ENCODE results near the gene ZNF625.
"Not testable (repeated sequence)": the region's sequence is repeated elsewhere in the genome, so short reads cannot be mapped to it uniquely, and the experiment has no call there.

The ZNF625 gene

DNA sequence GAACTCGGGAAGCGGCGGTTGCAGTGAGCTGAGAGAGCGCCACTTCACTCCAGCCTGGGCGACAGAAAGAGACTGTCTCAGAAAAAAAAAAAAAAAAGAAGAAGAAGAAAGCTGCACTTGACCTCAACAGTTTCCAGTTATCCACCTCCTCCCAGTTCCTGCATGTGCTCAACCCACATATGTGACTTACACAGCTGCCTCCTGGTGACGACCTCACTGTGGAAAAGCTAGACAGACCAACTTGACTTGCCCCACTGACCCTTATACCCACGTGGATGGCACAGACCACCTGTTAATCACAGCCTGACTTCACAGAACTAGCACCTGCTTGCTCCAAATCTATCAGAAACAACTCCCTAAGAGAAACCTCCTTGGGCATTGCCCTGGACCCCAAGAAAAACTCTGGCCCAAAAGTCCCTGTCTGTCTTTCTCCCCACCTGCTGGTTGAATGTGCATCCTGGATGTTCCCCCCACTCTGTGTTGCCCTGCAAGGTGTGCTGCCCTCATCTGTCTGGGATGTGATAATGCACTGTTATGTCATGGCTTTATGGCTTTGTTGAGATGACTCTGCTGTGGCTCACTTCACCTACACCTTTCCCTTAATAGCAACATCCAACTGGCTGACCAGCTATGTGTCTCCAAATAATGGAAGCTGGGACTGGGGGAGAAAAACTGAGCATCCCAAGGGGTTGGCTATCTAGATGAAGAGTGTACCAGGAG lies 19.2 kb downstream of the ZNF625 start:
- DNase-seq, result no peak

DNA sequence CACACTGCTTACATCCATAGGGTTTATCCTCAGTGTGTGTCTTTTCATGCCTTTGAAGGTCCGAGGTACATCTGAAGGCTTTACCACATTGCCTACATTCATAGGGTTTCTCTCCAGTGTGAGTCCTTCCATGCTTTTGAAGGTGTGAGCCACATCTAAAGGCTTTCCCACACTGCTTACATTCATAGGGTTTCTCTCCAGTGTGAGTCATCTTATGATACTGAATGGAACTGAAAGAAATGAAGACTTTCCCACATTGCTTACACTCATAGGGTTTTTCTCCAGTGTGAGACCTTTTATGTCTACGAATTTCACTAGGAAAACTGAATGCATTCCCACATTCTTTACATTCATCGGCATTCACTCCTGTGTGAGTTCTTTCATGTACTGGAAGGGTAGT lies 23.5 kb downstream of the ZNF625 start:
- DNase-seq, result no peak

DNA sequence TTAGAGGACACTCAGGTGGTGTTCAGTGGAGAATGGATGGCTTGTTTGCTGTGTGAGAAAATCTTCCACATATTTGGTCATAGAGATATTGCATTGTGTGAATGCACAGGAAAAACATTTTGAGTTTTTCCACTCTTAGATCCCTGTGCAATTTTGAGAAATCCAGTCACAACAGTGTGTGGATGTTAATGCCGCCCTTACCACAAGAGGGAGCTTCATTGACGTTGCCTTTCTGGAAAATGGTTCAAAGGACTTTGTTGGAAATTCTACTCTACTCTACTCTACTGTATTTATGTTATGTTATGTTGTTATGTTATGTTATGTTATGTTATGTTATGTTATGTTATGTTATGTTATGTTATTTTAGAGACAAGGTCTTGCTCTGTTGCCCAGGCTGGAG lies 29.8 kb downstream of the ZNF625 start:
- no peak for DNase-seq

DNA sequence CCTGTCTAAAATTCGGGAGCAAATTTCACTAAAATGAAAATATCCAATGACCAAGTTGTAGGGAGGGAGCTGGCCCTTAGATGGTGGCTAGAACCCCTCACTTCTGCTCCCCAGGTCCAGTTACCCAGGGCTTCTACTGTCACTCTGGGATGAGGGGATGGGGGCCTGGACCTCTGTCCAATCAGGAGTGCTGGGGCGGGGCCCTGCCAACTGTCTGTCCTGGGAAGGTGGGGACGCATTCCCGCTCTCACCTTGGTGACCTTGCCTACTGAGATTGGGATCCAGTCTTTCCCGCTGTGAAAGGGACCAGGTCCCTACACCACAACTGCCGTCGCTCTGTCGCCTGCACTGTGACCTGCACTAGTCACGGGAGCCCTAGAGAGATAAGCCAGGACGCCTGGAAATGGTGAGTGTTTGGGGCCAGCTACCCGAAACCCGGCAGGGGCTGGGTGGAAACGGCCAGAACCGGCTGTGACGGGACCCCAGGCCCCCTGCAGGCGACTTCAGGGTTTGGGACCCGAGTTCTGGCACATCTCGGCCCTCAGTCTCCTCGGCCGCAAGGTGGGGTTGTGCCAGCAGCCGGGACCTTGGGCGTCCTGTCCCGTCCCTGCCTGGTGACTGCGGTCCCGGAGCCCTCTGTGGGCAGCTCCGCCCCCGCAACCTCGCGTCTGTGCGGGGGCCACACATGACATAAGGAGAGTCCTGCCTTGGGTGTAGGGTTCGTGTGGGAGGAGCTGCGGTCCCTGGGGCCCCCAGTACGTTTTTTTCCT lies 39.1 kb downstream of the ZNF625 start:
- no peak for DNase-seq

DNA sequence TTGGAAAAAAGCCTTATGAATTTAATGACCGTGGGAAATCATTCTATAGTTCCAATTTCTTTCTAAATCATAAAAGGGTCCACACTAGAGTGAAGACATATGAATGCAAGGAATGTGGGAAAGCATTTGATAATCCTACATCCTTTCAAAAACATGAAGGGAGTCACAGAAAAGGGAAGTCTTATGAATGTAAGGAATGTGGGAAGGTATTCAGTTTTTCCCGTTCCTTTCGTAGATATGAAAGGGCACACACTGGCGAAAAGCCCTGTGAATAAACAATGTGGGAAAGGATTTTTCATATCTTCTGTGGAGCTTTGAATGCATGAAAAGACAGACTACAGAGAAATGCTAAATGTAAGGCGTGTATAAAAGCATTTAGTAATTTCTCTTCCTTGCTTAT lies 43.4 kb downstream of the ZNF625 start:
- DNase-seq, result no peak

DNA sequence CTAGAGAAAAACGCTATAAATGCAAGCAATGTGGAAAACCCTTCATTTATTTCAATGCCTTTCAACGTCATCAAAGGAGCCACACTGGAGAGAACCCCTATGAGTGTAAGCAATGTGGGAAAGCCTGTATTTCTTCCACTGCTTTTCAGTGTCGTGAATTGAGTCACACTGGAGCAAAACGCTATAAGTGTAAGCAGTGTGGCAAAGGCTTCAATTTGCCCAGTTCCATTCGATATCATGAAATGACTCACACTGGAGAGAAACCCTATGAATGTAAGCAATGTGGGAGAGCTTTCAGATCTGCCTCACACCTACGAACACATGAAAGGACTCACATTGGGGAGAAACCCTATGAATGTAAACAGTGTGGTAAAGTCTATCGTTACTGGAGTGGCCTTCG lies 43.8 kb downstream of the ZNF625 start:
- DNase-seq, result no peak

DNA sequence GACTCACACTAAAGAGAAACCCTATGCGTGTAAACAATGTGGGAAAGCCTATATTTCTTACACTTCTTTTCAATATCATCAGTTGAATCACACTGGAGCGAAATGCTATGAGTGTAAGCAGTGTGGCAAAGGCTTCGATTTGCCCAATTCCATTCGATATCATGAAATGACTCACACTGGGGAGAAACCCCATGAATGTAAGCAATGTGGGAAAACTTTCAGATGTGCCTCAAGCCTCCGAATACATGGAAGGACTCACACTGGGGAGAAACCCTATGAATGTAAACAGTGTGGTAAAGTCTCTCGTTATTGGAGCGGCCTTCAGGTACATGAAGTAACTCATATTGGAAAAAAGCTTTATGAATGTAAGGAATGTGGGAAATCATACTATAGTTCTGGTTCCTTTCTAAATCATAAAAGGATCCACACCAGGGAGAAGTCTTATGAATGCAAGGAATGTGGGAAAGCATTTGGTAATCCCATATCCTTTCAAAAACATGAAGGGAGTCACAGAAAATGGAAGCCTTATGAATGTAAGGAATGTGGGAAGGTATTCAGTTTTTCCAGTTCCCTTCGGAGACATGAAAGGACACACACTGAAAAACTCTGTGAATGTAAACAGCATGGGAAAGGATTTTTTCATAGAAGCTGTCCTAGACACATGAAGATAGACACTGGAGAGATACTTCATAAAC lies 44.4 kb downstream of the ZNF625 start:
- DNase-seq, result no peak

DNA sequence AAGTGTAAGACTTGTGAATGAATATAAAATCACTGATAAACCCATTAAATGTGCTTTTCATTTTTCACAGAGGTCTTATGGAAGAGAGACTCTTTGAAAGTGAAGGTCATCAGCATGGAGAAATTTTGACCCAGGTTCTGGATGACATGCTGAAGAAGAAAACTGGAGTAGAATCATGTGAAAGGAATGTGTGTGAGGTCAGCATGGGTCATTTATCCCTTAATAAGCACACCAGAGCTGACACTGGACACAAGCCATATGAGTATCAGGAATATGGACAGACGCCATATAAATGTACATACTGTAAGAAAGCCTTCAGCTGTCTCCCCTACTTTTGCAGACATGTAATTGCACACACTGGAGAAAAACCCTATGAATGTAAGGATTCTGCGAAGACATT lies 45.4 kb downstream of the ZNF625 start:
- no peak for DNase-seq

DNA sequence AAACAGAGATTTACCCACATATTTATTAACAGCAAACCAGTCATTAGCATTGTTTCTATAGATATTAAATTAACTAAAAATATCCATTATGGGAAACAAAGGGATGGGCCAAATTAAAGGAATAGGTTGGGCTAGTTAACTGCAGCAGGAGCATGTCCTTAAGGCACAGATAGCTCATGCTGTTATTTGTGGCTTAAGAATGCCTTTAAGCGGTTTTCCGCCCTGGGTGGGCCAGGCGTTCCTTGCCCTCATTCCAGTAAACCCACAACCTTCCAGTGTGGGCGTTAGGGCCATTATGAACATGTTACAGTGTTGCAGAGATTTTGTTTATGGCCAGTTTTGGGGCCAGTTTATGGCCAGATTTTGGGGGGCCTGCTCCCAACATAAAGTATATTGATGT lies 52.6 kb downstream of the ZNF625 start:
- not testable (repeated sequence) for DNase-seq

DNA sequence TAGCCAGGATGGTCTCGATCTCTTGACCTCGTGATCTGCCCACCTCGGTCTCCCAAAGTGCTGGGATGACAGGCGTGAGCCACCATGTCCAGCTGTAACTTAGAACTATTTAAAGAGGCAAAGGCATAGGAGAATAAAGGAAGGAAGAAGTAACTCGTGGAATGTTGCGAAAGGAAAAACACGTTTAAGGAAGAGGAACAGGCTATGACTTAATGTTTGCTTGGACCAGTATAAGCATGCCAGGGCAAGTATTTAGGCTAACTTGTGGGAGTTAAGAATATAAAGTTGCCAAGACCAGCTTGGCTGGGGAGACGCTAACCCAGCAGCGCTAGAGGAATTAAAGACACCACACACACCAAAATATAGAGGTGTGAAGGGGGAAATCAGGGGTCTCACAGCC lies 58.5 kb downstream of the ZNF625 start:
- DNase-seq, result no peak

DNA sequence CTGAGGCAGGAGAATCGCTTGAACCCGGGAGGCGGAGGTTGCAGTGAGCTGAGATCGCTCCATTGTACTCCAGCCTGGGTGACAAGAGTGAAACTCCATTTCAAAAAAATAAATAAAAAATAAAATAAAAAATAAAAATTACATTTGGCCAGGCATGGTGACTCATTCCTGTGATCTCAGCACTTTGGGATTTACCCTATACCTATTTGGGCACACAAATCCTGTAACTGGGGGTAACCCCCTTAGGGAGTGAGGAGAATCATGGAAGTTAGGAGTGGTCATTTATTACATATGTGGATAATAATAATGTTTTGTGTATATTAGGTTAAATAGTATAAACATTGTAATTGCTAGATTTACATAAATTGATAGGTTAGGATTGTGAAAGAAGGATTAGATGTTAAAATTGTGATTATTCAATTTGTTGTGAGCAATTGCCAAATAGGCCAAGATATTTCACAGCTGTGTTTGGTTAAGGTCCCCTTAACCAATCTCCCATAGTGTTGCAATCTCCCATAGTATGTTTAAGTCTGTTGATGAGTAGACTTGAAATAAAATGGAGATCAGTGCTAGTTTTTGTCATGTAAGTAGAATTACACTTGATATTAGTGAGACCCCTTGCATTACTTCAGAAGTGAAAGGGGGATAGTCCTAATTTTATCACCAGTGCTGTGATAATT lies 61.3 kb downstream of the ZNF625 start:
- DNase-seq, result no peak
